ENCODE results near the gene PLCXD3.
"Not testable (repeated sequence)": the region's sequence is repeated elsewhere in the genome, so short reads cannot be mapped to it uniquely, and the experiment has no call there.

PLCXD3 gene

DNA sequence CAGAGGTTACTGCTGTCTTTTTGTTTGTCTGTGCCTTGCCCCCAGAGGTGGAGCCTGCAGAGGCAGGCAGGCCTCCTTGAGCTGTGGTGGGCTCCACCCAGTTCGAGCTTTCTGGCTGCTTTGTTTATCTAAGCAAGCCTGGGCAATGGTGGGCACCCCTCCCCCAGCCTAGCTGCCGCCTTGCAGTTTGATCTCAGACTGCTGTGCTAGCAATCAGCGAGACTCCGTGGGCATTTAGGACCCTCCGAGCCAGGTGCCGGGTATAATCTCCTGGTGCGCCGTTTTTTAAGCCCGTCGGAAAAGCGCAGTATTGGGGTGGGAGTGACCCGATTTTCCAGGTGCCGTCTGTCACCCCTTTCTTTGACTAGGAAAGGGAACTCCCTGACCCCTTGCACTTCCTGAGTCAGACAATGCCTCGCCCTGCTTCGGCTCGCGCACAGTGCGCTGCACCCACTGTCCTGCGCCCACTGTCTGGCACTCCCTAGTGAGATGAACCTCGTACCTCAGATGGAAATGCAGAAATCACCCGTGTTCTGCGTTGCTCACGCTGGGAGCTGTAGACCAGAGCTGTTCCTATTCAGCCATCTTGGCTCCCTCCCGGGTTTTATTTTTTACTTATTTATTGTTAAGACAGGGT, 16.8 kb downstream of the PLCXD3 start:
- not testable (repeated sequence) for DNase-seq (ENCODE audit: low spot score)

DNA sequence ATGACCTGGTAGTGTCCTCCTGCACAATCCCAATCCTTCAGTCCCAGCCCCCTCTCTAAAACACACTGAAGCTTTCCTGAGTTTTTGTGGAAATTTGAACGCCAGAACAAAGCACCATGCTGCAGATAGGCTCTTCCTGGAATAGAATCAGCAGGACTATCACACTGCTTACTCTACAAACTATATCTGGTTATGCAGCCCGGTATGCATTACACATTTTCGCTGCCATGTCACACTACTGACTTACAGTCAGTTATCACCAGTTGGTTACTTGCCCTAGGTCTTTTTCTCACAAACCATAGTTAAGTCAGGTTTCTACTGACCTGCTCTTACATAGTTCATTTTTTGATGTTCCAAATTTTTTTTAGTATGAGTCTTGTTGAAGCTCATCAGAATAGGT, 24.9 kb downstream of the PLCXD3 start:
- DNase-seq (ENCODE audit: low spot score), result no peak

DNA sequence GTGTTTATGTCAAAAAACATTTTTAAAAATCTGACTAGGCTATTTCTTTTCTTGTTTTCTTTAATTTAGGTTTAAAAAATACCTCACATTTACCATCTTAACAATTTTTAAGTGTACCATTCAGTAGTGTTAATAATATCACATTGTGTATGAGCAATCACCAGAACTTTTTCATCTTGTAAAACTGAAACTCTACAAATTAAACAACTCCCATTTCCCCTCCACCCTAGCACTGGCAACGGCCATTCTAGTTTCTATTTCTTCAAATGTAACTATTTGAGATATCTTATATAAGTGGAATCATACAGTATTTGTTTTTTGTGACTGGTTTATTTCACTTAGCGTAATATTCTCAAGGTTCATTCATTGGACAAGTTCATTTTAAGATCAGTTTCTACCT, 27.7 kb downstream of the PLCXD3 start:
- no peak for DNase-seq (ENCODE audit: low spot score)

DNA sequence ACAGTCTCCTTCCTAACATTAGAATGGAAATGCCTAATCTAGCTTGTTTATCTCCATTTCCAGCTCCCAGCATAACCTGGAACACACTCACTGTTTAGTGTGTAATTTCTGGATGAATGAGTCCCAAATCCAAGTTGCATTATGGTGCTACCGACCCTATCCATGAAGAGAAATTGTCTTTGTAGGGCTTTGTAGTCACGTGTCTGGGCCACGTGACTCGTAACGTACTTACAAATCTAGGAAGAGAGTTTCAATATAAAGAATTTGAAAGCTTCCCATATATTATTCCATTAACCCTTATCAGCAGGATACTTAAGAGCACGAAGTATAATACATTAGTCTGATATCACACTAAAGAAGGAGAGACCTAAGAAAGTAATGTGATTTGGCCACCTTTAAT, 28.2 kb downstream of the PLCXD3 start:
- no peak for DNase-seq (ENCODE audit: low spot score)

DNA sequence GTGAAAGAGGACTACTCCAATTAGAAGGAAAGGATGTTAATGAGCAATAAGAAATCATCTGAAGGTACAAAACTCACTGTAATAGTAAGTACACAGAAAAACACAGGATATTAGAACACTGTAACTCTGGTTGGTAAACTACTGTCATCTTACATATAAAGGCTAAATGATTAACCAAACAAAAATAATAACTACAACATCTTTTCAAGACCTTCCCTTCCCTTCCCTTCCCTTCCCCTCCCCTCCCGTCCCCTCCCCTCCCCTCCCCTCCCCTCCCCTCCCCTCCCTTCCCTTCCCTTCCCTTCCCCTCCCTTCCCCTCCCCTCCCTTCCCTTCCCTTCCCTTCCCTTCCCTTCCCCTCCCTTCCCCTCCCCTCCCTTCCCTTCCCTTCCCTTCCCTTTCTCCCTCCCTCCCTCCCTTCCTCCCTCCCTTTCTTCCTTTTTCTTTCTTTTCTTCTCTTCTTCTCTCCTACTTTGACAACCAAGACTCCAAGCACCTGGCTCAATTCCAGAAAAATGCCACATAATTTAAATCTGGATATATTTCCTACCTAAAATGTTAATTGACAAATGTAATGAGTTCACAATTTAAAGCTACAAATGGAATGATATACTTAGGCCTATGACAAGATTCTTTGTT, 38.7 kb downstream of the PLCXD3 start:
- not testable (repeated sequence) for DNase-seq (ENCODE audit: low spot score)

DNA sequence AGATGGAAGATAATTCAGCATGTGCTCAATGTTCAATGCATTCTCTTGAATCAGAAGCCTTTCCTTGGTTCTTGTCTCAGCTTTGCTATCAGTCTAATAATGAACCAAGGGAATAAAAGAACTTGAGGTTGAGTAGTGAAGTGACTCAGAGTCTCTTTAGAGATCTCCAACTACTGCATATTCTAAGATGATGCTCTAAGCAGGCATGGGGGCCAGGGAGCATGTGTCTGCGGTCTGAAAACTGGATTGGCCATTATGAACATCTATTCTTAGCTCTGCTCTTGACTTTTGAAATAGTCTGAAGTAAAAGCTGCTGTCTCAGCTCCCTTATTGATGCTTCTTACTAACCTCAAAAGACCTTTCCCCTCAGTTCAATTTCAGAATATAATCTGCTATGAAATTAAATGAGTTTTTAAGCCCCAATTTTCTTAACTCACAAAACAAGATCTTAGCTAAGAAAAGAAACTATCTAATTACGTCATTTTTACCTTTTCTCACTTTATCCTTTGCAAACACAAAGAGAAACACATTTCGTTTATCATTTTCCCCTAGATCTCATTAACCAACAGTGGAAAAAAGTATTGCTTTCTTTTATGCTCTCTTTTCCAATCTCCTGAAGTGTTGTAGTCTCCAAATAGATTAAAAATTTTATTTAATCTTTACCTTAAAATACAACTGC, 44.8 kb downstream of the PLCXD3 start:
- no peak for DNase-seq (ENCODE audit: low spot score)

DNA sequence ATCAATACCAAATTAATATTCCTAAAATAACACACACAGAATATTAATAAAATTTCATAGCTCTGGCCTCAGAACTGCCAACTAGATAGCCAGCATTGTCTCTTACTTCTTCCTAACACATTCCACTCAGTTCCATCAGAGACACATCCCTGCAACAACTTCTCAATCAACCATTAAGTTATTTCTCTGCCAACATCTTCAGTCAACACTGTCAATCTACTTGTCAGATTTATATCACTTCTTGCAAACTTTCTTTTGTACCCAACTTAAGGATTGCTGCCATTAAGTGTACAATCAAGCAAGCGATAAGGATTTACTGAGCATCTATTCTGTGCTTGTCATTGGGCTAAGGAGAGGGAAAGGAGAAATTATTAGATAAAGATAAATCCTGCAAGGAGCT, 50.8 kb downstream of the PLCXD3 start:
- DNase-seq (ENCODE audit: low spot score), result no peak

DNA sequence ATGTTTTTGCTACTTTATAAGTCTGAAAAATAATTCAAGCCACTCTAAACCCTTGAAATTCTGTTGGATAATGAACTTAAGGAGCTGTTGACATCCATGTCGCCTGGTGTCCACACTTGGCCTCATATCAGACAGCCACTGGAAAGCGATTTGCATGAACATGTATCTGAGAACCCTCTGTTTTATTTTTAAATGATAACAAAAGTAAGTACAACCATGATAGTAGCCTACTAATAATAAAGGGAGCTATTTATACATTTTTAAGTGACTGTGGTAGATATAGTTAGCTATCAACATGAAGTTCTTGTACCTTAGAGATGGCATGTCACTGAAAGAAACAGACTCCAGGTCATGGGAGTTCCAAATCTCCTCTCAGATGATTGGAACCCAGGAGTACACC, 53.3 kb downstream of the PLCXD3 start:
- no peak for DNase-seq (ENCODE audit: low spot score)

DNA sequence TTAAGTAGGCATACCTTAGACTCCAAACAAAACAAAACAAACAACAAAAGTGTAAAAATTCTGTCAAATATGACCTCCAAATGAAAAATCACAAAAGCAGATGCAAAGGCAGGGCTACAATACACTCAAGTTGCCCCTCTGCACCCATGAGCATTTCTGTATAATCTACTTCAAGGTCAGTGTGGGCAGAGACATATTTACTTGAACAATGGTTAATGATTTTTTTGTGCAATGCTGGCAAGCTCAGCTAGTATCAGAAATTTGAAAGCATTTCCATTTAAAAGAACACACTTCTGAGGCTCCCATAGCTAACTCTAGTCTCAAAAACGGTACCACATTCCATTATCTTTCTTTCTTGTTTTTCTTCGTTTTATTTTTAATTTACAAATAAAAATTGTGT, 57.9 kb downstream of the PLCXD3 start:
- no peak for DNase-seq (ENCODE audit: low spot score)

DNA sequence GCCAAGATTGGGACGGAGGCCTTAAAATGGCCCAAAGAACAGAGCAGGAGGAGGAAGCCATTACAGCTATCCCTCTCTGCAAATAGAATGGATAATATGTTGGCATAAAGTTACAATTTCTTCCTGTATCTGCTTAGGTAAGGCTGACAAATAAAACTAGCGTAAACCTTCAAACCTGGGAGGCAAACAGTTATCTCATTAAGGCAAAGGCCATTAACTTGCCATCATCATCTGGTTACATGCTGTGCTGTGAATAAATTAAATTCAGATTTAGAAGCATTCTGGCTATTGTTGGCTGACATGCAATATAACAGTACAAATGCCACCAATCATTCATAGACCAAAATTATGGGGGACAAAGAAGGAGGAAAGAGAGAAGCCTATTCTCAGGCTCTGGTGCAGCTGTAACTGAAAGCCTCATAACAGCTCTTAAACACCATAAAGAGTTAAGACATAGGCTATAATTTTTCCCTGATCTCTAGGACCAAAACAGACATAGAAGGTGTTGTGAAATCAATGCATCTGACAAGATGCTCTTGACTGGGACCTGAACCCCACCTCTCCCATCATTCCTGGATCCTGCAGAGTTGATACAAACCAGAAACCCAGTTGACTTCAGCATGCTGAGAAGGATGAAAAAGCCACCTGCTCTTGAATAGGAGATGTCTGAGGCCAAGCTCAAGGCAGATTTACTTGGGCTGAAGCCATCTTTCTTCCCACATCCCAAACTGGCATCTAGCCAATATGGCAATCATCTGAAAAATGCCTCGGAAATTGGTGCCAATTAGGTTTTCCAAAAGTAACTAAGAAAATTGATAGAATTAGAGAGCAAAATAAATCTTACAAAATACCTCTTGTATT, 62.5 kb downstream of the PLCXD3 start:
- no peak for DNase-seq (ENCODE audit: low spot score)

DNA sequence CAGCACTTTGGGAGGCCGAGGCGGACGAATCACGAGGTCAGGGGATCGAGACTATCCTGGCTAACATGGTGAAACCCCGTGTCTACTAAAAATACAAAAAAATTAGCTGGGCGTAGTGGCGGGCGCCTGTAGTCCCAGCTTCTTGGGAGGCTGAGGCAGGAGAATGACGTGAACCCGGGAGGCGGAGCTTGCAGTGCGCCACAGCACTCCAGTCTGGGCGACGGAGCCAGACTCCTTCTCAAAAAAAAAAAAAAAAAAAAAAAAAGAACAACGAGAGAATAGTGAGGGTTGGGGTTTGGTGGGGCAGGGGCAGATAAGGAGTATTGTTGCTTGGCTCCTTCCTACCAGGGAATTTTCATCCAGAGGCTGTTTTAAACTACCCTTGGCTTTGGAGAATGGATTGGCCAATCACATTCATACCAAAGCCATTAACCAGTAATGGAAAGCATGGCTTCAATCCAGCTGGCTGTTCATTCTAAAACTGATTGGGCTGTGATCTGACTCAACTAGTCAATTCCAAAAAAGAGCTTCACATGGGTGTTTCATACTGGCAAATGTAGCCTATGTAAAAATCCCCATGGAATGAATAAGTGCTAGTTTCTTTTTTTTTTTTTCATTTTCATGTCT, 64.4 kb downstream of the PLCXD3 start:
- no peak for DNase-seq (ENCODE audit: low spot score)

DNA sequence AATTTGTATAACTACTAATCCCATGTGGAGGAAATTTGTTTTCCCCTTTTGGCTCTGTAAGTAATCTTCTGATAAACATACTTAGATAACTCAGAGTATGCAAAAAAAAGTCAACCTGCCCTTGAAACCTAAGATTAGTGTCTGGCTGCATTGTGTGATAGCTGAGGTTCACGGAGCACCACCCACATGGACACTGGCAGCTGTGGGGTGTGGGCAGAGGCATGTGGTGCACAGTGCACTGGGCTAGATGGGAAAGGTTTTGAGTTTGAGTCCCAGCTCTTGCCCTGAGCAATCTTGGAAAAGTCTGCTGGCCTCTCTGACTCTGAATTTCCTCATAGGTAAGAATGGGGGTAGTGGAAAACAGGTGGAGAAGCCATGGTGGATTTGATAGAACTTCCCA, 75.1 kb downstream of the PLCXD3 start:
- DNase-seq (ENCODE audit: low spot score), result no peak

DNA sequence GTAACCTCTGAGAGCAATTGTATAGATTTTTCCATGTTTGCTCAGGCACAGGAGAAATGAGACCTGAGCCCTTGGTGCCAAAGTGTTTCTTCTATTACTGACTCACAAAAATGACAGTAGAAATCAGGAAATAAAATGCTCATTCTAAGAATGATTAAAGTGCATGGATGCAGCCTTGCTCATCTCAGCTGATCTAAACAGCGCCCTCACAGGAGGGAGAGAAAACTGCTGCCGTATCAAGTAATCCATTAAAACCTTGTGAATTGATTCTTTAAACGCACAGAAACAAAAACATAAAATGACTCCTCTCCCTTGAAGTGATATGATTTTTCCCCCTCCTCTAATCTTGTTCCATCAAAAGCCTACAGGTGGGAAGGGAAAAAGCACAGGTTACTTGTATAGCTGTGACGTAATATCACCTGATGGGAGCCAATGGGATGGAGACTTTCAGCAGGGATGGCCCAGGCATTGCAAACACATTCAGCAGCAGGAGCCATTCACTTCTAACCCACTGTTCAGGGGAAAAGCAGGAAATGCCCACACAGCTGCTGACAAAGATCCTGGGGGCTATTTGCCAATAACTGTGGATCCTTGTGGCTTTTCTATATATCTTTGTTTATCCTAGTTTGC, 76.7 kb downstream of the PLCXD3 start:
- DNase-seq (ENCODE audit: low spot score), result no peak

DNA sequence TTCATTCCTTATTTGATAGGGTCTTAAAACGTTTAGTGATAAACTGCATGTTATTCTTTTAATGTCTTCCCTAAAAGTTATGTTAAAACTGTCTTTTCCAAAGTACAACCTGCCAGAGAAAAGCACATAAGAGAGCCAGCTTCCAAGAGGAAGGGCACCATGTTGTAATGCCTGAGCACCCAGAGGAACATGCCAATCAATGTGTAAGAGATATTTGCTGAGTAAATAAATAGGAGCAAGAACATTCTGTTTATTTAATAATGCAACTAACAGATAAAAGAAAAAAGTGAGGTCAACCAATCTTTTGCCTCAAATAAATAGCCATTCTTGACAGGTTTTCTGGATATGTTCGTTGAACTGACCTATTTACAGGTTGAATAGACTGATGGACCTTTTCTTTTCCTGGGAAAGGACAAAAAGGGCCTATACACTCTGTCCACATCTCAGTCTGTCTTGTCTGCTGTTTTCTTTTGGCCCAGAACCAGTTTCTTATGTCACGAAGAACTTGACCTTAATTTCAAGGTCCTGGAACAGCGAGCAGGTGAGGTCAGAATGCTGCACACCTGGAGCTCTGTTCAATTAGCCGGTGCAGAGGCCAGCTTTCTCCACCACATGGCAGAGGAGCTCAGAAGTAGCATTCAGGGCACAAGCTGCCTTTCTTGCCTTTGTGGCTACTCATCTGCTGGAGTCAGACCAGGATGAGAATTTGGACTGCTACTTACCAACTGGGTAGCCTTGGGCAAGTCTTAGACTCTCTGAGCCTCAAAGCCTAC, 77.7 kb downstream of the PLCXD3 start:
- no peak for DNase-seq (ENCODE audit: low spot score)

DNA sequence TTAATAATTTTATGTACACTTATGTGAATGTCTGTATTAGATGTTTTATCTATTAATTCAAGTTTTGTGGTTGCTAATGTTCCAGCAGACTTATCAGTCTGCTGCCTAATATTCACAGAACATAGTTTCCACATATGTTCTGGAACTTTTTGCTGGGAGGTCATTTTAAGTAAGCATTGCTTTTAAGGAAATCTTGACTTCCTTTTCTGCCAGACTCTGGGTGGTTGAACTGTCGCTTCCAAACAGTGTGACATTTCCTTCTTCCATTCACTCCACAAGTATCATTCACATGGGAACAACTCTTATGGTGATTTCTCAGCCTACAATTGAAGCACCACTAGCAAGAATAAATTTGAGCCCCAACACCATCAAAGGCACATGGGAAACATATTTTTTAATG, 82.9 kb downstream of the PLCXD3 start:
- DNase-seq (ENCODE audit: low spot score), result no peak

DNA sequence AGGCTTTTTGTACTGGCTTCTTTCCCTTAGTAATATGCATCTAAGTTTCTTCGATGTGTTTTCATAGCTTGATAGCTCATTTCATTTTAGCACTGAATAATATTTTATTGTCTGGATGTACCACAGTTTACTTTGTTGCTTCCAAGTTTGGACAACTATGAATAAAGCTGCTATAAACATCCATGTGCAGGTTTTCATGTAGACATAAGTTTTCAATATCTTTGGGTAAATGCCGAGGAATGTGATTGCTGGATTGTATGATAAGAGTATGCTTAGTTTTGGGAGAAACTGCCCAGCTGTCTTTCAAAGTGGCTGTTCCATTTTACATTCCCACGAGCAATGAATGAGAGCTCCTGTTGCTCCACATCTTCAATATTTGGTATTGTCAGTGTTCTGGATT, 84.7 kb downstream of the PLCXD3 start:
- no peak for DNase-seq (ENCODE audit: low spot score)

DNA sequence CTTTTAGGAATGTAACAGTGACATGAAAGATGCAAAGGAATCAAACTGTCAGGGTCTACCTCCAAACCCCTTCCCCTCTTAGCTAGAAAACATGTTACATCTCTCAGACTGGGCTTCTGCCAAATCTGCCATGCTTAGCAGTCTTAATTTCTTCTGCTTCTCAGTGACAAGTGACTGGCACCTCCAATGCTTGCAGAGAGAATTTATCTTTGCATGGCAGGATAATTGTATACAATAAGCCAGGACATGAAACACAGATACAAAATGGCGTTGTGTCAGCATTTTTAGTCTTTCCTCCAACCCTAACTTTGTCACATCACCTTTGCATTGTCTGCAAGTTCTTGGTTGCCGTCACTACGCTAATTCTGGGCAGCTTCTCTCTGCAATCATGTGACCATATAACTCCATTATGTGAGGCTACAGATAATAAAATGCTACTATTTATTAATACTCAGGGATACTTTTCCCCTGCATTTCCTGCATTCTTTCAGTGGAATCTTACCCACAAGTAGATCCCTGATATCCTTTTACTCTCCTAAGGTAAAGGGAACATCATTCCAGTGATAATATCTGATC, 89.8 kb downstream of the PLCXD3 start:
- DNase-seq (ENCODE audit: low spot score), result no peak

DNA sequence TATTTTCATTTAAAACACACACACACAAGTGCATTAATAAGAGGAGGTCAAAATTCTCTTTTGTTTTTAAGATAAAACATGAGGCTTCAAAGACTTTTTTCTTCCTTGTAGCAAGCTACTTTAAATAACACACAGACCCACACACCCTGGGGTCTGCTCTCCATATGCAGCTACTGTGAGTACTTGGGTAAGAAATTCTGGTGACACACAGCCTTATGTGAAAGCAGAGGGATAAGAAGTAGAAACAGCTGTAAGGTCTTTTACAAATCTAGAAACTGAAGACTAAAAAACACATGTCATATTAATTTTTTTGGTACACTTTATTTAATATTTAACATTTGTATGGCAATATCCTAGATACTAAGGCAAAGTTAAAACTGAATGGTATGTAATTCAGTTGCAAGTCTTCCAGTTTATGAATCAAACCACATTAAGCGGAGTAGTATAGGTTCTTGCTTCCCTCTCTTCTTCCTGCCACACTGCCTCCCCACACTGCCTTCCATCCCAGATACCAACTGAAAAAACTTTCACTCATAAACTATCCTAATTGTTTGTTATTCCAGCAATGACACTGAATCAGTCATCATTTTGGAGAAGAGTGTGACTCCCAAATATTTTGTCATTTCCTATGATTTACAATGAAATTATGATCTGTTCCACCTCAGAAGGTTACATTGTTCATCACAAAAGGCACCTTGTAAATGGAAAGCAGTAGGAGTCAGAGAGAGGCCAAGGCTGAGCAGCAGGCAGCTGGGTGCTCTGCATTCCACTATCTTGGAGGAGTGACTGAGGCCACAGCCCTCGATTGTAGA, 92.0 kb downstream of the PLCXD3 start:
- no peak for DNase-seq (ENCODE audit: low spot score)

DNA sequence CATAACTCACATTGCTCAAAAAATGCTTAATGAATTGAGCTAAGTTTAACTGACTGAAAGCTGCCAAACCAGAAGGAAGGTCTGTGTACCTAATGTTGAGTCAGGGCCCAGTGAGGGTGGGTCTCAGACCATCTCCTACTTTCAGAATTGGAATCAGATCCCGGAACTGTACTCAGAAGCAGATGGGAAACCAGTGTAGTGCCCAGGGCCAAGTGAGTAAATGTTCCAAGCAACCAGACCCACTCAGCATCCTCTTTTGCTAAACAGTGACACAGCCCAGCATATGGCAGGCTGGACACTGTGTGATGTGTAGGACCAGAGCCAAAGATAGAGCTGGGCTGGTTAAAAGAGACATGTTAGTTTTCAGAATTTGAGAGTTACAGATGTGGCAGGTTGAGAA, 94.1 kb downstream of the PLCXD3 start:
- no peak for DNase-seq (ENCODE audit: low spot score)

DNA sequence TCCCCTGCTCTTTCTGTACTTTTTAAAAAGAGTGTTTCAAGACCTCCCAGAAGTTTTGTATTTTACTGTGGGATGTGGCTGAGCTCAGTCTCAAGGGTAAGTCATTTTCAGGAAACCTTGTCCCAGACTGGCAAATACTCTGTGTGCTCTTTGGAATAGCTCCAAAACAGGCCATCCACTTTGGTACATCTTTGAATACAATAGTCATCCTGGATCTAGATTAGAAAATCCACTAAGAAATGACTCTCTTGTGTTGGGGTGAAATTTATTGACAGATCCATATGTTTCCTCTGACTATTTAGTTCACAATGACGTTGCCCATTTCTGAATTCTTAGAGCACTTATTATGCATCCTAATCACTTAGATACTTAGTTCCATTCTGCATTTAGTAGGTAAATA, 95.2 kb downstream of the PLCXD3 start:
- no peak for DNase-seq (ENCODE audit: low spot score)
